LNCaP clone FGC (cell line): ENCODE results near the gene TMEM63A.

Experiments
- DNase-seq: peaks from one replicate; pipeline ENCODE4 v3.0.0-alpha.2; 2011; ENCODE audit warnings: low read depth
- H3K4me3 ChIP-seq: 2 replicates; pipeline ENCODE4 v1.5.1; 2011; ENCODE audit warnings: mild to moderate bottlenecking, low read depth, low read length, control low read depth
- TF ChIP-seq, protein P1 (sequence below): IDR thresholded peaks from 2 replicates; pipeline ENCODE4 v1.5.1; 2012; ENCODE audit warnings: mild to moderate bottlenecking; ENCODE audit not compliant: control insufficient read depth, insufficient read depth; ENCODE audit errors: extremely low read depth

TMEM63A gene

DNA sequence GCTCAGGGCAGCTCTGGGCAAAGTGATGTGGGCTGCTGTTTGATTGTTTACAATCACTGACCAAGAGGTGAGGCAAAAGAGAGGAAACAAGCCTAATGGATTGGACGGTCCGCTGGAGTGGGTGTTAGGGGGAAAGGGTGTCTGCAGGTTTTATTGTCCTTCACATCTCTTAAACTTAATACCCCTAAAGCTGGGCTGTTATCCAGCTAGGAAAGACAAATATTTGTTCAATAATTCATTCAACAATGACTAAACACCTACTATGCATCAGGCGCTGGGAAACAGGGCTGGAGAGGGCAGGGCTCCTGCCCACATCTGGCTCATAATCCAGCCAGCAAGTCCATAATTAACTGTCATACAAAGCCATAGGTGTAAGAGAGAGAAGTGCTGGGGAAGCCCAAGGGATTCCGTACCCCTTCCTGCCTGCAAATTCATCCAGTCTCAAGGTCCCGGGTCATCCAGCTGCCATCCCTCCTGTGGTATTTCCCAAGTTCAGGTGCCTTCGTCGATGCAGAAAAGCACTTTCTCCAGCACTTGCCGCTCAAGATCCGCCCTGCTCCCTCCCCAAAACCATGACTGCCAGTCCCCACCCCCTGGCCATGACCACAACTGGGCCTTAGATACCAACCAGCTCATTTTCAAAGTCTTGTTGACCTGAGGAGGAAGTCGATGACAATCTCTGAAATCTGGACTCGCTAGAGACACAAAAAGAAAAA, 10.7 kb downstream of the TMEM63A start:
- H3K4me3 ChIP-seq, result no peak overlapping the region
- DNase-seq, result peak; percentile 66
- TF ChIP-seq, protein P1, sequence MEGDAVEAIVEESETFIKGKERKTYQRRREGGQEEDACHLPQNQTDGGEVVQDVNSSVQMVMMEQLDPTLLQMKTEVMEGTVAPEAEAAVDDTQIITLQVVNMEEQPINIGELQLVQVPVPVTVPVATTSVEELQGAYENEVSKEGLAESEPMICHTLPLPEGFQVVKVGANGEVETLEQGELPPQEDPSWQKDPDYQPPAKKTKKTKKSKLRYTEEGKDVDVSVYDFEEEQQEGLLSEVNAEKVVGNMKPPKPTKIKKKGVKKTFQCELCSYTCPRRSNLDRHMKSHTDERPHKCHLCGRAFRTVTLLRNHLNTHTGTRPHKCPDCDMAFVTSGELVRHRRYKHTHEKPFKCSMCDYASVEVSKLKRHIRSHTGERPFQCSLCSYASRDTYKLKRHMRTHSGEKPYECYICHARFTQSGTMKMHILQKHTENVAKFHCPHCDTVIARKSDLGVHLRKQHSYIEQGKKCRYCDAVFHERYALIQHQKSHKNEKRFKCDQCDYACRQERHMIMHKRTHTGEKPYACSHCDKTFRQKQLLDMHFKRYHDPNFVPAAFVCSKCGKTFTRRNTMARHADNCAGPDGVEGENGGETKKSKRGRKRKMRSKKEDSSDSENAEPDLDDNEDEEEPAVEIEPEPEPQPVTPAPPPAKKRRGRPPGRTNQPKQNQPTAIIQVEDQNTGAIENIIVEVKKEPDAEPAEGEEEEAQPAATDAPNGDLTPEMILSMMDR, result no peak

DNA sequence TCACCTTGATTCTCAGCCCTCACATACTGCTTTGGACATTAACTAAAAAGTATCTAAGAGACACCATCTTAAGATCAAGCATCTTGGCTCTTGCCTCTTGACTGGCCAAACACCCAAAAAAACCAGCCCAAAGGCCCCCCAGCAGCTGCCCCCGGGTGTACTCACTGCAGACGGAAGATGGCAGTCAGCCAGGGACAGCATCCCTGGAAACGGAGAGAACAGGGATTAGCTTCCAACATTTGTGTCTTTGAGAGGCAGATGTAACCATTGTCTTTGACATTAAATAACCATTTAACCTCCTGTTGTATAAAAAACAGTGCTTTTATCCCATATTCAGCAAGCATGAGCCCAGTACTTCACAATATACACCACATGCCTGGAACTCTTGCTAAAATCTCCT, 11.3 kb downstream of the TMEM63A start:
- no peak overlapping the region for H3K4me3 ChIP-seq
- no peak for DNase-seq
- TF ChIP-seq, protein P1, result no peak

DNA sequence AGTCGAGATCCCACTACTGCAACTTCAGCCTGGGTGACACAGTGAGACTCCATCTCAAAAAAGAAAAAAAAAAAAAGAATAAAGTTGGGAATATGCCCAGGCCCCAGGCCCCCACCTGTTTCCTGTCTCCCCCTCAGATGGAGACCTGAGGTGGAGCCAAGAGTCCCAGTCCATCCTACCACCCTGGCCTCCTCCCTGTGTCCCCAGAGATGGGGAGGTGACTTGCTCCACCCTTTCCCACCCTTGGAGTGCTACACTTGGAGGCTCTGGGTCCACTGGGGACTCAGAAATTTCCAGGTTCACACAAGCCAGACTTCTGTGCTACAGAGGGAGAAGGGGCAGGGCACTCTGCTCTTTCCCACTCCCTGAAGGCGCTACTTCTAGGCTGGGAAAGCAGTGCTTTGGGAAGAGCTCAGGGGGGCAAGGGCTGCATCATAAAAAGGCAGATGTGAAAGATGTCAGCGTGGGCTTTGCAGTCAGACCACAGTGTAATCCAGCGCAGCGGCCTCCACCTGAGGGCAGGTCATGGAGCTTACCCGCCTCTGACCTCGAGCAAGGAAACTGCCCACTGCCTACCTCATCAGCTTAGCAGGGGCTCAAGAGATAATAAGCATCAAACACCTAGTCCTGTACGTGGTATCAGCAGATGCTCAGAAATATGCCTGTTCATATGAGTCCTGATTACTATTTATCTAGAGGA, 13.4 kb downstream of the TMEM63A start:
- H3K4me3 ChIP-seq, result no peak overlapping the region
- TF ChIP-seq, protein P1, result no peak
- DNase-seq, result no peak

DNA sequence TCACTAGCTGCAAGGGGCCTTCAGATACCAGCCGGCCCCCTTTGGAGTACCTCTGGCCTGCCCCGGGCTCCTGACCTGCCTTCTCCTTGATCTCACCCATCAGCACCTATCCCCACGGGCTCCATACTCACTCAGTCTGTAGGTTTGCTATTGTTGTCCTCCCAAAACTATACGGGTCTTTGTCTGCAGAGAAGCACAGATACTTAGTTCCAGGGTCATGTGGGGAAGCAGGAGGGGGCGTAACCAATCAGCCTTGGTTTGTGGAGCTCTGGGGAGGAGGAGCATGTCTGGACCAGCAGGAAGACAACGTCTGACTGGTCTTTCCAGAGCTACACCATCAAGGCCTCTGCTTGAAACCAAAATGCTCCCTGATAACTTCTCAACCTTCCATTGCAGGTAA, 15.2 kb downstream of the TMEM63A start:
- no peak for DNase-seq
- TF ChIP-seq, protein P1, result no peak
- no peak overlapping the region for H3K4me3 ChIP-seq

DNA sequence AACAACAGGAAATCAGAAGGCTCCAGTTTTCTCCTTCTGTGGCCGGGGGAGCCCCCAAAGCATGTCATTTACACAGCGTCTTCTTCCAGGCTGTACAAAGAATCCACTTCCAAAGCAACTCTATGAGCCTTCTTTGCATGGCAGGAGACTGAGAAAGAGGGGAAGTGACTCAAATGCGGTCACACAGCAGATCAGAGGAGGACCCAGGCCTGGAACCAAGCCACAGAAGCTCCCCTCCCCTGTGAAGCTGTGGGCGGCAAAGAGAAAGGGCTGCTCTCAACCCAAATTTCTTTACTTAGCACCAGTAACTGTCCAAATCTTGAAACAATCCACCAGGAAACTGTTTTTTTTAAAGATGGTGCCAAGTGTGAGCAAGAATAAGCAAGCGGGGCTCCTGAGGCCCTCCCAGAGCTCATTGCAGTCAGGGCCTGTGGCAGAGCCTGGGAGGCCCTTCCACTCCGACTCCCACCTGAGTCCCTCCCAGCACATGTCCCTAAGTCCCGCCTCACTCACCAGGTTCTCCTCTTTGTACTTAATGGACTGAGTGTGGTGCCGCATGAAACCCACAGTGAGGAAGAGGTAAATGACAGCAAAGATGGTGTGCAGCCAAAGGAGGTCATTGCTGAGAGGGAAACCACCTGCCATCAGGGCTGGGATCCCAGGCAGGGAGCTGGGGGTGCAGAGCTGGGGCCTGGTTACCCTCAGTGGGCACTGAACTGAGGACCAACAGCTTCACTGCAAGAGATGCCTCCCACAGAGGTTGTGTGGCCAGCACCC, 15.9 kb downstream of the TMEM63A start:
- TF ChIP-seq, protein P1, result no peak
- DNase-seq, result no peak
- H3K4me3 ChIP-seq, result no peak overlapping the region

DNA sequence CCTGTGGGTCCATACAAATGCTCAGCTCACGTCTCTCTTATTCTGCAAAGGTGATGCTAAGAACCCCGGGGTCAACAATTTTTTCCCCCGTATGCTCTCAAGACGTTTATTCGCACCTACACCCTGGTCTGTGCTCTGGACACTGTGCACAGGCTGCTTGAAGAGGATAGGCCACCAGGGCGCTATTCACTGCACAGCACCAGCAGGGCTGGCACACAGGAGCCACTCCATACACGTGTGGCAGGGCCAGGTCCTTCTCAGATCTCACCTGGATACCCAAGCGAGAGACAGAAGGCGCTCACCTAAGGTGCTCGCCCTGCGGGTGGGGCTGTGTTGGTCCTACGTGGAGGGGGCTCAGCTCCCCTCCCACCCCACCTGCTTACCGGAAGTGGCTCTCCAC, 16.7 kb downstream of the TMEM63A start:
- no peak for DNase-seq
- TF ChIP-seq, protein P1, result no peak
- H3K4me3 ChIP-seq, result no peak overlapping the region
